Gastroesophageal sphincter (tissue), 3 donors: ENCODE data around the gene SYTL3.

Experiments used
- EP300 ChIP-seq: sonication (generic); formaldehyde crosslinking; IDR thresholded peaks from one replicate; pipeline ENCODE4 v1.6.1; 2017; ENCODE audit warnings: antibody characterized with exemption, mild to moderate bottlenecking
- POLR2A ChIP-seq, 2 donors: fragments of 450-650 bp; IDR thresholded peaks; one replicate each; pipeline ENCODE4 v1.6.1; 2017; ENCODE audit warnings: antibody characterized with exemption in 2 of 2, mild to moderate bottlenecking in 2 of 2, moderate library complexity in 1 of 2
- POLR2AphosphoS5 ChIP-seq: sonication (generic); formaldehyde crosslinking; IDR thresholded peaks from one replicate; pipeline ENCODE4 v1.6.1; 2017; ENCODE audit warnings: antibody characterized with exemption
- TF ChIP-seq, protein P1 (sequence below), 4 experiments: fragments of 200-600 bp in 2 of 4; fragments of 450-650 bp in 2 of 4; sonication (generic) in 1 of 4; IDR thresholded peaks; one replicate each; pipeline ENCODE4 v1.5.1; 2017 to 2019; ENCODE audit warnings: antibody characterized with exemption in 4 of 4, mild to moderate bottlenecking in 2 of 4, moderate library complexity in 2 of 4

- no peak for TF ChIP-seq POLR2A (IDR thresholded peaks at IDR 0.05)
- TF ChIP-seq, protein P1, sequence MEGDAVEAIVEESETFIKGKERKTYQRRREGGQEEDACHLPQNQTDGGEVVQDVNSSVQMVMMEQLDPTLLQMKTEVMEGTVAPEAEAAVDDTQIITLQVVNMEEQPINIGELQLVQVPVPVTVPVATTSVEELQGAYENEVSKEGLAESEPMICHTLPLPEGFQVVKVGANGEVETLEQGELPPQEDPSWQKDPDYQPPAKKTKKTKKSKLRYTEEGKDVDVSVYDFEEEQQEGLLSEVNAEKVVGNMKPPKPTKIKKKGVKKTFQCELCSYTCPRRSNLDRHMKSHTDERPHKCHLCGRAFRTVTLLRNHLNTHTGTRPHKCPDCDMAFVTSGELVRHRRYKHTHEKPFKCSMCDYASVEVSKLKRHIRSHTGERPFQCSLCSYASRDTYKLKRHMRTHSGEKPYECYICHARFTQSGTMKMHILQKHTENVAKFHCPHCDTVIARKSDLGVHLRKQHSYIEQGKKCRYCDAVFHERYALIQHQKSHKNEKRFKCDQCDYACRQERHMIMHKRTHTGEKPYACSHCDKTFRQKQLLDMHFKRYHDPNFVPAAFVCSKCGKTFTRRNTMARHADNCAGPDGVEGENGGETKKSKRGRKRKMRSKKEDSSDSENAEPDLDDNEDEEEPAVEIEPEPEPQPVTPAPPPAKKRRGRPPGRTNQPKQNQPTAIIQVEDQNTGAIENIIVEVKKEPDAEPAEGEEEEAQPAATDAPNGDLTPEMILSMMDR (IDR thresholded peaks at IDR 0.05): no peak
- no peak for TF ChIP-seq EP300
- no peak for TF ChIP-seq POLR2AphosphoS5
Observed at GRCh38 chr6:158661156-158661685, 11.4 kb downstream of the SYTL3 start.
